OCI-LY1 (cell line): ENCODE results near the gene CDKAL1.
A peak's percentile ranks its signal among the peaks of the same experiment; 100 is the strongest.

Experiments used
- H2AFZ ChIP-seq: fragments of 200-600 bp; sonication (generic), shearing (Covaris generic); 2 replicates; pipeline ENCODE4 v1.6.0; 2014; ENCODE audit warnings: antibody characterized with exemption, mild to moderate bottlenecking, low read length
- H3F3A ChIP-seq: fragments of 200-600 bp; sonication (generic), shearing (Covaris generic); 2 replicates; pipeline ENCODE4 v1.6.0; 2014; ENCODE audit warnings: mild to moderate bottlenecking, antibody characterized with exemption, low read length, moderate library complexity; ENCODE audit not compliant: insufficient read depth
- H3K27ac ChIP-seq: fragments of 200-600 bp; sonication (generic); 2 replicates; pipeline ENCODE4 v1.5.1; 2014; ENCODE audit warnings: low read length, mixed run types, mild to moderate bottlenecking, low read depth; ENCODE audit not compliant: poor library complexity, severe bottlenecking
- H3K27me3 ChIP-seq: fragments of 200-600 bp; sonication (generic); 2 replicates; pipeline ENCODE4 v1.6.0; 2014; ENCODE audit warnings: antibody characterized with exemption, mild to moderate bottlenecking, low read length, moderate library complexity; ENCODE audit not compliant: insufficient read depth
- H3K36me3 ChIP-seq: fragments of 200-600 bp; sonication (generic); 2 replicates; pipeline ENCODE4 v1.6.1; 2014; ENCODE audit warnings: mild to moderate bottlenecking, antibody characterized with exemption, low read length, moderate library complexity, mixed read lengths; ENCODE audit not compliant: insufficient read depth
- H3K4me1 ChIP-seq: fragments of 200-600 bp; sonication (generic); 2 replicates; pipeline ENCODE4 v1.5.1; 2014; ENCODE audit warnings: mild to moderate bottlenecking, low read length, moderate library complexity; ENCODE audit not compliant: insufficient read depth, severe bottlenecking
- H3K4me2 ChIP-seq: fragments of 200-600 bp; sonication (generic), shearing (Covaris generic); 2 replicates; pipeline ENCODE4 v1.6.1; 2014; ENCODE audit warnings: low read length
- H3K4me3 ChIP-seq: fragments of 200-600 bp; sonication (generic); 2 replicates; pipeline ENCODE4 v1.5.1; 2014; ENCODE audit warnings: low read length, low read depth, mild to moderate bottlenecking, mixed read lengths; ENCODE audit not compliant: poor library complexity, severe bottlenecking
- H3K79me2 ChIP-seq: fragments of 200-600 bp; shearing (Covaris generic); 2 replicates; pipeline ENCODE4 v1.6.1; 2016; ENCODE audit warnings: mixed run types, low read length, mixed read lengths; ENCODE audit not compliant: insufficient read depth
- H3K9ac ChIP-seq: fragments of 200-600 bp; sonication (generic), shearing (Covaris generic); 2 replicates; pipeline ENCODE4 v1.6.1; 2014; ENCODE audit warnings: mild to moderate bottlenecking, low read length, mixed read lengths
- H3K9me2 ChIP-seq: fragments of 200-600 bp; sonication (generic), shearing (Covaris generic); 2 replicates; pipeline ENCODE4 v1.6.1; 2014; ENCODE audit warnings: low read depth, mild to moderate bottlenecking, low read length, mixed read lengths
- H3K9me3 ChIP-seq: fragments of 200-600 bp; shearing (Covaris generic); 2 replicates; pipeline ENCODE4 v1.6.1; 2014; ENCODE audit warnings: low read length, mixed read lengths
- H4K20me1 ChIP-seq: fragments of 200-600 bp; sonication (generic), shearing (Covaris generic); 2 replicates; pipeline ENCODE4 v1.6.0; 2016; ENCODE audit warnings: mild to moderate bottlenecking, low read length; ENCODE audit not compliant: insufficient read depth
- EZH2 ChIP-seq: fragments of 200-600 bp; sonication (generic), shearing (Covaris generic); IDR thresholded peaks from 2 replicates; pipeline ENCODE4 v1.8.0; 2017; ENCODE audit warnings: borderline replicate concordance, mixed run types, mild to moderate bottlenecking, antibody characterized with exemption, low read length, moderate library complexity, mixed read lengths
- TF ChIP-seq, protein P1 (sequence below): fragments of 200-600 bp; sonication (generic), shearing (Covaris generic); IDR thresholded peaks from 2 replicates; pipeline ENCODE4 v1.5.1; 2017; ENCODE audit warnings: mild to moderate bottlenecking, antibody characterized with exemption, low read length, moderate library complexity, mixed read lengths

Gene CDKAL1

GRCh38 chr6:21039926-21040325, 505.7 kb downstream of the CDKAL1 start:
- H3K9me3 ChIP-seq, result no peaks in the 10 kb centered on the region
- no peak overlapping the region for H2AFZ ChIP-seq
- H3K9me2 ChIP-seq, result no peaks in the 10 kb centered on the region
- no peaks in the 10 kb centered on the region for H3F3A ChIP-seq
- H3K4me2 ChIP-seq, result no peak overlapping the region
- H3K27me3 ChIP-seq, result no peaks in the 10 kb centered on the region
- no peaks in the 10 kb centered on the region for H3K36me3 ChIP-seq
- H3K27ac ChIP-seq, result no peak overlapping the region
- no peak for TF ChIP-seq EZH2
- TF ChIP-seq, protein P1, sequence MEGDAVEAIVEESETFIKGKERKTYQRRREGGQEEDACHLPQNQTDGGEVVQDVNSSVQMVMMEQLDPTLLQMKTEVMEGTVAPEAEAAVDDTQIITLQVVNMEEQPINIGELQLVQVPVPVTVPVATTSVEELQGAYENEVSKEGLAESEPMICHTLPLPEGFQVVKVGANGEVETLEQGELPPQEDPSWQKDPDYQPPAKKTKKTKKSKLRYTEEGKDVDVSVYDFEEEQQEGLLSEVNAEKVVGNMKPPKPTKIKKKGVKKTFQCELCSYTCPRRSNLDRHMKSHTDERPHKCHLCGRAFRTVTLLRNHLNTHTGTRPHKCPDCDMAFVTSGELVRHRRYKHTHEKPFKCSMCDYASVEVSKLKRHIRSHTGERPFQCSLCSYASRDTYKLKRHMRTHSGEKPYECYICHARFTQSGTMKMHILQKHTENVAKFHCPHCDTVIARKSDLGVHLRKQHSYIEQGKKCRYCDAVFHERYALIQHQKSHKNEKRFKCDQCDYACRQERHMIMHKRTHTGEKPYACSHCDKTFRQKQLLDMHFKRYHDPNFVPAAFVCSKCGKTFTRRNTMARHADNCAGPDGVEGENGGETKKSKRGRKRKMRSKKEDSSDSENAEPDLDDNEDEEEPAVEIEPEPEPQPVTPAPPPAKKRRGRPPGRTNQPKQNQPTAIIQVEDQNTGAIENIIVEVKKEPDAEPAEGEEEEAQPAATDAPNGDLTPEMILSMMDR, result no peak
- no peaks in the 10 kb centered on the region for H3K79me2 ChIP-seq
- H4K20me1 ChIP-seq, result no peaks in the 10 kb centered on the region
- H3K4me3 ChIP-seq, result no peak overlapping the region
- H3K9ac ChIP-seq, result no peak overlapping the region
- peaks cover 10% of the 10 kb centered on the region for H3K4me1 ChIP-seq

- no peak overlapping the region for H3K4me3 ChIP-seq
- no peaks in the 10 kb centered on the region for H3K9me3 ChIP-seq
- no peaks in the 10 kb centered on the region for H3F3A ChIP-seq
- TF ChIP-seq, protein P1, result no peak
- TF ChIP-seq EZH2, result no peak
- H3K4me2 ChIP-seq, result no peak overlapping the region
- no peaks in the 10 kb centered on the region for H3K79me2 ChIP-seq
- H3K27me3 ChIP-seq, result no peaks in the 10 kb centered on the region
- H4K20me1 ChIP-seq, result no peaks in the 10 kb centered on the region
- H3K9me2 ChIP-seq, result no peaks in the 10 kb centered on the region
- no peak overlapping the region for H2AFZ ChIP-seq
- no peak overlapping the region for H3K9ac ChIP-seq
- H3K4me1 ChIP-seq, result peaks cover 14% of the 10 kb centered on the region
- no peaks in the 10 kb centered on the region for H3K36me3 ChIP-seq
- H3K27ac ChIP-seq, result no peak overlapping the region
Measured at GRCh38 chr6:21045135-21045700, 511.0 kb downstream of the CDKAL1 start.

GRCh38 chr6:21046276-21046675, 512.0 kb downstream of the CDKAL1 start:
- peak overlapping the region; percentile 44 for H3K27ac ChIP-seq
- H3K9me3 ChIP-seq, result no peaks in the 10 kb centered on the region
- no peaks in the 10 kb centered on the region for H3K36me3 ChIP-seq
- no peak overlapping the region; the same call in 1 of the 2 replicates for H3K9ac ChIP-seq
- H2AFZ ChIP-seq, result no peak overlapping the region
- no peak overlapping the region for H3K4me3 ChIP-seq
- no peaks in the 10 kb centered on the region for H3F3A ChIP-seq
- H3K79me2 ChIP-seq, result no peaks in the 10 kb centered on the region
- no peaks in the 10 kb centered on the region for H4K20me1 ChIP-seq
- no peaks in the 10 kb centered on the region for H3K27me3 ChIP-seq
- H3K9me2 ChIP-seq, result no peaks in the 10 kb centered on the region
- no peak for TF ChIP-seq EZH2
- TF ChIP-seq, protein P1, result no peak
- H3K4me2 ChIP-seq, result peak overlapping the region; percentile 33
- H3K4me1 ChIP-seq, result peaks cover 14% of the 10 kb centered on the region
